GM23338 (cell line): ENCODE measurements around the gene MERTK. TPM values are rescaled to one million over a fixed set of nuclear protein-coding genes. Genes with fewer than 3 reads are reported as not detected.

Source experiments
- ATAC-seq: fragments of 200-7000 bp; cut with Tn5 transposase; 3 replicates; pipeline ENCODE4 v1.9.1; 2020
- DNase-seq: peaks from one replicate; pipeline ENCODE4 v3.0.0-alpha.2; 2015; ENCODE audit warnings: low spot score
- H2AFZ ChIP-seq: fragments of 200-600 bp; sonication (generic); 2 replicates; pipeline ENCODE4 v1.8.0; 2016; ENCODE audit warnings: antibody characterized with exemption, mild to moderate bottlenecking, moderate library complexity
- H3F3A ChIP-seq: fragments of 200-600 bp; sonication (generic); replicated peaks from 2 replicates; pipeline ENCODE4 v1.8.0; 2017; ENCODE audit warnings: antibody characterized with exemption, mixed run types, low read depth
- H3K27ac ChIP-seq: fragments of 200-600 bp; sonication (generic); 2 replicates; pipeline ENCODE4 v1.6.1; 2016; ENCODE audit warnings: low read depth
- H3K27me3 ChIP-seq: fragments of 200-600 bp; sonication (generic); 2 replicates; pipeline ENCODE4 v1.8.0; 2016; ENCODE audit warnings: mild to moderate bottlenecking, mixed run types, moderate library complexity; ENCODE audit not compliant: insufficient read depth
- H3K36me3 ChIP-seq: fragments of 200-600 bp; sonication (generic); 2 replicates; pipeline ENCODE4 v1.8.0; 2016; ENCODE audit warnings: mild to moderate bottlenecking; ENCODE audit not compliant: insufficient read depth
- H3K4me1 ChIP-seq: fragments of 200-600 bp; sonication (generic); 2 replicates; pipeline ENCODE4 v1.8.0; 2016; ENCODE audit warnings: mild to moderate bottlenecking, moderate library complexity; ENCODE audit not compliant: insufficient read depth
- H3K4me2 ChIP-seq: fragments of 200-600 bp; sonication (generic); 2 replicates; pipeline ENCODE4 v1.7.1; 2017; ENCODE audit warnings: mixed run types
- H3K4me3 ChIP-seq: fragments of 200-600 bp; sonication (generic); 2 replicates; pipeline ENCODE4 v1.6.1; 2016; ENCODE audit warnings: mixed run types
- H3K79me2 ChIP-seq: fragments of 200-600 bp; sonication (generic); replicated peaks from 2 replicates; pipeline ENCODE4 v1.8.0; 2017; ENCODE audit warnings: mild to moderate bottlenecking; ENCODE audit not compliant: insufficient read depth
- H3K9me2 ChIP-seq: fragments of 200-600 bp; sonication (generic); 2 replicates; pipeline ENCODE4 v1.8.0; 2017; ENCODE audit not compliant: insufficient read depth
- H4K20me1 ChIP-seq: fragments of 200-600 bp; sonication (generic); replicated peaks from 2 replicates; pipeline ENCODE4 v1.8.0; 2017; ENCODE audit warnings: mild to moderate bottlenecking; ENCODE audit not compliant: insufficient read depth
- H3K27ac Mint-ChIP-seq: 2 replicates; pipeline ENCODE4 v1.8.0; 2020; ENCODE audit warnings: inconsistent platforms, mild to moderate bottlenecking, moderate library complexity, mixed read lengths
- H3K27me3 Mint-ChIP-seq: 3 replicates; pipeline ENCODE4 v1.8.0; 2022; ENCODE audit warnings: low read depth, mild to moderate bottlenecking, moderate library complexity, mixed read lengths, inconsistent platforms; ENCODE audit not compliant: insufficient read depth, poor library complexity
- H3K36me3 Mint-ChIP-seq: 3 replicates; pipeline ENCODE4 v1.8.0; 2021; ENCODE audit warnings: low read depth, mild to moderate bottlenecking, inconsistent platforms, moderate library complexity, mixed read lengths
- H3K4me1 Mint-ChIP-seq: 3 replicates; pipeline ENCODE4 v1.8.0; 2020; ENCODE audit warnings: mild to moderate bottlenecking, inconsistent platforms, mixed read lengths
- H3K4me3 Mint-ChIP-seq: 3 replicates; pipeline ENCODE4 v1.8.0; 2021; ENCODE audit warnings: moderate library complexity, mild to moderate bottlenecking, inconsistent platforms, mixed read lengths
- H3K9me3 Mint-ChIP-seq: 3 replicates; pipeline ENCODE4 v1.8.0; 2020; ENCODE audit warnings: moderate library complexity, mild to moderate bottlenecking, inconsistent platforms, mixed read lengths
- CREB1 ChIP-seq: fragments of 250-450 bp; sonication (Bioruptor Pico); IDR thresholded peaks from 2 replicates; pipeline ENCODE4 v1.5.0; 2020; ENCODE audit warnings: low read depth, mild to moderate bottlenecking, moderate library complexity
- CTCF ChIP-seq, 2 experiments: fragments of 200-600 bp in 1 of 2; sonication (generic) in 1 of 2; conservative IDR thresholded peaks; 2 replicates each; pipeline versions ENCODE4 v1.5.1 to v1.6.1; 2016 to 2017; ENCODE audit warnings: antibody characterized with exemption in 2 of 2, low read depth in 2 of 2, mild to moderate bottlenecking in 2 of 2, moderate library complexity in 1 of 2
- EZH2phosphoT487 ChIP-seq: fragments of 200-600 bp; sonication (generic); IDR thresholded peaks from one replicate; pipeline ENCODE4 v1.8.1; 2018; ENCODE audit warnings: antibody characterized with exemption; ENCODE audit not compliant: unreplicated experiment
- JUNB ChIP-seq: IDR thresholded peaks from one replicate; pipeline ENCODE4 v1.6.1; 2016; ENCODE audit warnings: antibody characterized with exemption; ENCODE audit not compliant: unreplicated experiment
- NANOG ChIP-seq: IDR thresholded peaks from 2 replicates; pipeline ENCODE4 v1.6.1; 2016; ENCODE audit warnings: antibody characterized with exemption, borderline replicate concordance
- POLR2AphosphoS5 ChIP-seq: IDR thresholded peaks from 2 replicates; pipeline ENCODE4 v1.6.1; 2016; ENCODE audit warnings: antibody characterized with exemption, low read depth
- REST ChIP-seq: IDR thresholded peaks from one replicate; pipeline ENCODE4 v1.6.1; 2018; ENCODE audit warnings: antibody characterized with exemption; ENCODE audit not compliant: unreplicated experiment
- STAT1 ChIP-seq: IDR thresholded peaks from one replicate; pipeline ENCODE4 v1.6.1; 2016; ENCODE audit warnings: antibody characterized with exemption; ENCODE audit not compliant: unreplicated experiment
- ZNF114 ChIP-seq: fragments of 250-450 bp; sonication (Bioruptor Pico); IDR thresholded peaks from 2 replicates; pipeline ENCODE4 v1.5.0; 2020; ENCODE audit warnings: mild to moderate bottlenecking, moderate library complexity
- ZNF331 ChIP-seq: fragments of 250-450 bp; sonication (Bioruptor Pico); IDR thresholded peaks from 2 replicates; pipeline ENCODE4 v1.5.0; 2020; ENCODE audit warnings: low read depth, mild to moderate bottlenecking, moderate library complexity
- ZNF462 ChIP-seq: fragments of 250-450 bp; sonication (Bioruptor Pico); IDR thresholded peaks from 2 replicates; pipeline ENCODE4 v1.5.0; 2020; ENCODE audit warnings: mild to moderate bottlenecking, moderate library complexity
- polyA plus RNA-seq: library from polyadenylated mRNA; unstranded; fragments of >200 nt; fragmentation: Nextera tagmentation; extraction: Ambion mirVana; gene quantifications from 2 replicates; pipeline ENCODE4 v1.2.1, GENCODE V29; 2016
- total RNA-seq: library from RNA; depleted of rRNA; stranded (reverse); fragments of >200 nt; shearing (Covaris generic); gene quantifications from 2 replicates; pipeline ENCODE4 v1.2.3, GENCODE V29; 2014

The MERTK gene
- total and polyA plus RNA-seq, 2 experiments from 2014 or later: 3.0 to 9.0 TPM

- H2AFZ ChIP-seq: no peak overlapping the region
- Mint-ChIP-seq H3K27me3 (peaks cover 2% of the 10 kb centered on the region), H3K9me3 (no peaks in the 10 kb centered on the region), H3K36me3 (no peaks in the 10 kb centered on the region), H3K27ac (no peak overlapping the region), H3K4me1 (peaks cover 4% of the 10 kb centered on the region; the same call in 1 of the 3 replicates), H3K4me3 (no peak overlapping the region)
- no peaks in the 10 kb centered on the region for H3K36me3 ChIP-seq
- H3K79me2 ChIP-seq: no peaks in the 10 kb centered on the region
- no peak overlapping the region for H3K27ac ChIP-seq
- no peaks in the 10 kb centered on the region for H3K9me2 ChIP-seq
- no peaks in the 10 kb centered on the region for H3K4me1 ChIP-seq
- no peaks in the 10 kb centered on the region for H3F3A ChIP-seq
- no peak overlapping the region for H3K4me2 ChIP-seq
- no peak for ATAC-seq
- H4K20me1 ChIP-seq: no peaks in the 10 kb centered on the region
- H3K4me3 ChIP-seq: no peak overlapping the region
- DNase-seq: no peak
- H3K27me3 ChIP-seq: no peaks in the 10 kb centered on the region
- TF ChIP-seq REST (no peak), STAT1 (no peak), ZNF114 (CRISPR knock-in tag) (no peak), EZH2phosphoT487 (no peak), CTCF (conservative IDR thresholded peaks at IDR 0.05; ENCODE audit: low read depth in 2 of 2) (no peak), POLR2AphosphoS5 (no peak), JUNB (no peak), NANOG (no peak)
These were observed 92.0 kb downstream of the MERTK start for GRCh38 chr2:111990375-111990774.

GRCh38 chr2:111990856-111991255, 92.4 kb downstream of the MERTK start:
- Mint-ChIP-seq H3K4me3 (no peak overlapping the region), H3K27ac (no peak overlapping the region), H3K27me3 (peaks cover 2% of the 10 kb centered on the region), H3K36me3 (no peaks in the 10 kb centered on the region), H3K9me3 (no peaks in the 10 kb centered on the region), H3K4me1 (peaks cover 2% of the 10 kb centered on the region; the same call in 1 of the 3 replicates)
- Histone ChIP-seq H3K4me1 (no peaks in the 10 kb centered on the region), H3K4me2 (no peak overlapping the region), H3K79me2 (no peaks in the 10 kb centered on the region), H4K20me1 (no peaks in the 10 kb centered on the region), H3K27ac (no peak overlapping the region), H3K36me3 (no peaks in the 10 kb centered on the region), H3K4me3 (no peak overlapping the region), H3F3A (no peaks in the 10 kb centered on the region), H3K27me3 (no peaks in the 10 kb centered on the region), H3K9me2 (no peaks in the 10 kb centered on the region), H2AFZ (no peak overlapping the region)
- DNase-seq (no peak), ATAC-seq (no peak)
- TF ChIP-seq CREB1 (no peak), ZNF114 (CRISPR knock-in tag) (no peak), EZH2phosphoT487 (no peak), ZNF462 (CRISPR knock-in tag) (no peak), ZNF331 (CRISPR knock-in tag) (no peak)
